HepG2 (cell line): ENCODE measurements around the gene B3GNT9. TPM values are rescaled to one million over a fixed set of nuclear protein-coding genes. Genes with fewer than 3 reads are reported as not detected.

ENCODE experiments used
- ATM ChIP-seq: fragments of 450-650 bp; IDR thresholded peaks from 2 replicates; pipeline ENCODE4 v1.7.1; 2017; ENCODE audit warnings: mild to moderate bottlenecking, borderline replicate concordance
- FOSL2 ChIP-seq: sonication (generic); formaldehyde crosslinking; IDR thresholded peaks from 2 replicates; pipeline ENCODE4 v1.4.0; 2020; ENCODE audit warnings: missing genetic modification reagents
- HINFP ChIP-seq: sonication (generic); formaldehyde crosslinking; IDR thresholded peaks from 2 replicates; pipeline ENCODE4 v1.4.0; 2020; ENCODE audit warnings: low read depth, mild to moderate bottlenecking, missing genetic modification reagents
- HMGXB4 ChIP-seq, 2 experiments: sonication (generic) in 1 of 2; formaldehyde crosslinking in 1 of 2; IDR thresholded peaks; 2 replicates each; pipeline versions ENCODE4 v1.4.0 to v1.6.1; 2018 to 2020; ENCODE audit warnings: missing genetic modification reagents in 2 of 2, borderline replicate concordance in 1 of 2, low read depth in 1 of 2, mild to moderate bottlenecking in 1 of 2, missing biosample characterization in 1 of 2
- MLXIP ChIP-seq: sonication (generic); formaldehyde crosslinking; IDR thresholded peaks from 2 replicates; pipeline ENCODE4 v1.9.0; 2021; ENCODE audit warnings: missing genetic modification reagents, borderline replicate concordance
- PBX3 ChIP-seq: sonication (generic); formaldehyde crosslinking; IDR thresholded peaks from 2 replicates; pipeline ENCODE4 v1.8.1; 2023; ENCODE audit warnings: missing genetic modification reagents, inconsistent platforms, borderline replicate concordance
- PCBP1 ChIP-seq: fragments of 200-400 bp; formaldehyde crosslinking; IDR thresholded peaks from 2 replicates; pipeline ENCODE4 v1.6.1; 2017; ENCODE audit warnings: mild to moderate bottlenecking, low read depth, low read length, borderline replicate concordance
- PRDM4 ChIP-seq: sonication (generic); formaldehyde crosslinking; IDR thresholded peaks from 2 replicates; pipeline ENCODE4 v1.9.0; 2021; ENCODE audit warnings: missing genetic modification reagents, borderline replicate concordance
- TGIF2 ChIP-seq: IDR thresholded peaks from 2 replicates; pipeline ENCODE4 v1.6.1; 2016; ENCODE audit warnings: control low read depth, missing compliant biosample characterization
- ZFP41 ChIP-seq: sonication (generic); formaldehyde crosslinking; IDR thresholded peaks from 2 replicates; pipeline ENCODE4 v1.4.0; 2020; ENCODE audit warnings: mild to moderate bottlenecking, missing genetic modification reagents, borderline replicate concordance
- ZMYM2 ChIP-seq: sonication (generic); formaldehyde crosslinking; IDR thresholded peaks from 2 replicates; pipeline ENCODE4 v1.8.0; 2022; ENCODE audit warnings: mild to moderate bottlenecking, missing genetic modification reagents
- ZNF276 ChIP-seq: sonication (generic); formaldehyde crosslinking; IDR thresholded peaks from 2 replicates; pipeline ENCODE4 v1.4.0; 2020; ENCODE audit warnings: mild to moderate bottlenecking, low read depth, missing genetic modification reagents
- ZNF552 ChIP-seq: sonication (generic); formaldehyde crosslinking; IDR thresholded peaks from 2 replicates; pipeline ENCODE4 v1.9.0; 2022; ENCODE audit warnings: missing genetic modification reagents, mild to moderate bottlenecking, borderline replicate concordance
- polyA plus RNA-seq, 8 experiments: library from polyadenylated mRNA; depleted of rRNA in 3 of 8; stranded (reverse) in 7 of 8; unstranded in 1 of 8; fragments of >200 nt; fragmentation: Illumina TruSeq in 4 of 8; extraction: Trizol in 4 of 8; gene quantifications; 2 replicates each; pipeline versions ENCODE4 v1.2.1 to v1.2.3, GENCODE V29; 2011 to 2016; ENCODE audit warnings: low read depth in 4 of 8, missing spikeins in 1 of 8, mixed read lengths in 1 of 8; ENCODE audit not compliant: insufficient read depth in 1 of 8
- total RNA-seq, 5 experiments: library from RNA; depleted of rRNA; stranded (reverse); fragments of >200 nt; fragmentation: Illumina TruSeq; extraction: Trizol; gene quantifications; 2 replicates each; pipeline ENCODE4 v1.2.3, GENCODE V29; 2016; ENCODE audit warnings: low read depth in 1 of 5

B3GNT9 gene
- total and polyA plus RNA-seq, 2 of the 13 experiments (the other 11 are each of a cell fraction or from before 2014, with no cell fraction given) = 1.5 to 3.1 TPM

- peak; percentile 79 for TF ChIP-seq TGIF2 (CRISPR knock-in tag)
- peak; percentile 53 for TF ChIP-seq FOSL2 (CRISPR knock-in tag)
- TF ChIP-seq ZNF276 (CRISPR knock-in tag) = no peak
- no peak for TF ChIP-seq PBX3
- TF ChIP-seq ZFP41 (CRISPR knock-in tag) = no peak; the same call in 1 of the 2 replicates
- TF ChIP-seq HMGXB4 (CRISPR knock-in tag; IDR thresholded peaks at IDR 0.05; ENCODE audit: borderline replicate concordance in 1 of 2, low read depth in 1 of 2) = peak; percentile 83 to 90
- no peak for TF ChIP-seq PRDM4 (CRISPR knock-in tag)
- TF ChIP-seq ATM = no peak
- TF ChIP-seq HINFP (CRISPR knock-in tag) = peak; percentile 63; the same call in 1 of the 2 replicates
- 0 out of 2 replicates have a peak, but pooled peaks have one; percentile 53 for TF ChIP-seq PCBP1
- TF ChIP-seq MLXIP = peak; percentile 65; the same call in 1 of the 2 replicates
- peak; percentile 49 for TF ChIP-seq ZNF552 (CRISPR knock-in tag)
- TF ChIP-seq ZMYM2 = peak; percentile 60; the same call in 1 of the 2 replicates
These were observed 41.2 kb downstream of the B3GNT9 start, which contains the start of gene PHAF1 (continued) for GRCh38 chr16:67109407-67110135.
